C1 segment of cervical spinal cord (tissue), 14 donors: Measurements from ENCODE around the gene HOMER1.

ENCODE experiments used
- DNase-seq, 14 donors: peaks; one replicate each; lab custom pipeline; 2025; lab: John Stamatoyannopoulos, UW

Gene HOMER1

DNA sequence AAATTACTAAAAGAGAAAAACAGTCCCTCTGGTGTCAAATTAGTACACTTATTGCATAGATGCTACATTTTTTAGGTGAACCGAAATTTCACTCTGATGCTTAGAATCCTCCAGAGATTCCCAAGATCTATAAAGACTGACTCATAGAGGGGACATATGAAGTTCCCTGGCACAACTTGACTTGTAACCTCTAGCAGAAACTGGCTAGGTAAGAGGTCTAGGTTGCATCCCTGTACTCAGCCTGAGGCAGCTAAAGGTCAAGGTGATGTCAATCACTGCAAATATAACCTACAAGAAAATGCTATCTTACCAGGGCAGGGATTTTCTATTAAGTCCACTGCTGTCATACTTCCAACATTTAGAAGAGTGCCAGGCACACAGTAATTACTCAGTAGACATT lies 24.2 kb downstream of the HOMER1 start:
- DNase-seq: no peak

DNA sequence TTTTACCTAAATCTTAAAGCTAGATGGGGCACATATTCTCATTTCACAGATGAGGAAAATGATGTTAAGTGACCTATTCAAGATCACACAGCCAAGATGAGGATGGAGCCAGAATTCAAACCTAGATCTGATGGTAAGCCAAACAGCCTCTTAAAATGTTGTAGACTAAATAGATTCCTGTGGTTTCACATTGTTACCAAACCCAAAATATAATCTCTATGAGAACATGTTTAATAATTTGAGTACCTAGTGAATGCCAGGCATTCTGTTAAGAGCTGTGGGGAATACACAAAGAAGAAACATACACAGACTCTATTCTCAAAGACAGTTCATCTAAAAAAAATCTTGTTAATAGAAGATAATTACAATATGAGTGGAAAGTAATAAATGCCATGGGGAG lies 25.2 kb downstream of the HOMER1 start:
- DNase-seq: no peak

DNA sequence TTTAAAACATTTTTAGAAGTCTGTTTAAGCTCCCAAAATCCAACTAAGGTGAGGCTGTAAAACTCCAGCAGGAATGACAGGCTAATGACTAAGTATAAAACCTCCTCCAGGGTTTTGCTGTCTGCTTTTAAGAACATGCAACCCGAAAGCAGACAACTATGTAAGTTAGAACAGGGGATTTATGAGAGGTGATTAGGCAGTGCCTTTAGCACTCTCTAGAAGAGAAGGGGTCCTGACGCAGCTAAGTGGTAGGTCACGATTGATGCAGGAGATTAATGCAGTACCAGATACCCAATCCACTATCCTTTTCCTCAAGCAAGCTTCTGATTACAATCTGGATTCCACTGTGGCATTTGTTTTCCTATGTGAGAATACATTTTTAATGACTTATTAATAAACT lies 25.9 kb downstream of the HOMER1 start:
- no peak for DNase-seq

DNA sequence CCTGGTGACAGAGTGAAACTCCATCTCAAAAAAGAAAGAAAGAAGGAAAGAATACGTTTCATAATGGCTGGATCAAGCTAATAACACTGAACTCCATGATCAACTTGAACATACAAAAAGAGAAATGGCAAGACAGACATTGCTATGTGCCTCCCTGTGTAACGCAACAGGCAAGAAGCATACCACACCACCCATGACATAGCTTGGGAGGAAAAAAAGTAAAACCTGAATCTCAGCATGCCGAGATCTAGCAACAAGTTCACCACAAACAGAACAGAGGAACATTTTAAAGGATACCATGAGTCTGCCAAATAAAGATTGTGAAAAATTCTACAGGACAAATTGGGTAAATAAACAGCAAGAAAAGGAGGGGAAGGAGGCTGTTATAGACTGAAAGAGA lies 26.7 kb downstream of the HOMER1 start:
- no peak for DNase-seq

DNA sequence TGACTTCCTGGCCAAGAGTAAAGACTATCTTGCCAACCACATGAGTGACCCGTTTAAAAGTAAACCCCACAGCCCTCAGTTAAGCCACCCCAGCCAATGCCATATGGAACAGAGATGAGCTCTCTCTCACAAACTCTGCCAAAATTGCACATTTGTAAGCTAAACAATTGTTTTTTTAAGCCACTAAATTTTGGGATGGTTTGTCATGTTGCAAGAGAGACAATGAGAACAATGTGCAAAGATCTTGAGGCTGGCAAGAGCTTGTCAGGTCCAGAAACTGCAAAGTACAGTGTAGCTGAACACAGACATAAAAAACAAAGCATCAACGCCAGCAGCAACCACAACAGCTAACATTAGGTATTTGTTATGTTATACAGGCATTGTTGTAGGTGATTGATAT lies 27.8 kb downstream of the HOMER1 start:
- DNase-seq: no peak

DNA sequence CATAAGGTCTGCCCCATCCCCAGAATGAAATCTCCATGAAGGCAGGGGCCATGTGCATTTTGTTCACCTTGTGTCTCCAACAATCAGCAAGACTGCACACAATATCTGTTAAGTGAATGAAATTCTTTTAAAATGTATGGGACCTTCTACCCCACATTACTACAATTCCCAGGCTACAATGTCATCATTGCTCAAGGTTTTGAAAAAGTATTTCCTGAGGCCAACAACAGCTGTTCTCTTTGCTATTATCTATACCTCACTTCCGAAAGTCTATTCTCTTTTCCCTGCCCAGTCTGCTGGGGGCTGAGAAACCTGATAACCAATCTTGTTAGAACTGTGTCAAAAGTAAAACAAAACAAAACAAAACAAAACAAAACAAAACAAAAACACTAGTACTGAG lies 29.2 kb downstream of the HOMER1 start:
- DNase-seq: no peak

DNA sequence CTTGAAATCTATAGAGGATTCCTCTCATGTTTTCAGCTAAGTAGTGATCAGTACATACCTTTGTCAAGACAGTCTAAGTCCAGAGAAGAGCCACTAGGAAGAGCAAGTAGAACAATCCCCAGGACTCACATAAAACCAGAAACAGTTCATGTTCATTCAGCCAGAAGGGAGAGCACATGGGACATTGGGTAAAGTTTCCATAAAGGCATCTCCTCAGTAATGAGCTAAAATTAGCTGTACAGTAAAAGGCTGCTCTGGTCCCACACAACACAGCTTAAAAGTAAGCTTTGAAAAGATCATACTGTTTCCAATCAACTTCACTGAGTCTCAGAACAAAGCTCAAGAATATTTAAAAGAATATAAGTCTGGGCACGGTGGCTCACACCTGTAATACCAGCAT lies 32.4 kb downstream of the HOMER1 start:
- DNase-seq: no peak

DNA sequence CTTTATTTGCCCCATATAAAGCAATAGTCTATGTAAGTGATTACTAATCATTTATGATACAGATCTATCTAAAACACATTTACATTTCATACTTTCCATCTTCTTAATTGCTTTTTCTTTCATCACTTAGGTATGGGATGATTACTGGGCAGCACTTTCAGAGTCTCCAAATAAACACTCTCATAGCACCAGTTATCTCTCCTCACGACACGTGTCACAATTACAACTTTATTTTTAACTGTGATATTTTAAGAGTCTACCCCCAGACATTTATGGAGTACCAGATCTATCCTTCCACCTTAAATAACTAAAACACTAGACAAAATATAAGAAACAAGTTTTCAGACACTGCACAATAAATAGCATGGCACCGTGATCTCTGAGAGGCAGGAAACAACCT lies 32.9 kb downstream of the HOMER1 start:
- DNase-seq: no peak

DNA sequence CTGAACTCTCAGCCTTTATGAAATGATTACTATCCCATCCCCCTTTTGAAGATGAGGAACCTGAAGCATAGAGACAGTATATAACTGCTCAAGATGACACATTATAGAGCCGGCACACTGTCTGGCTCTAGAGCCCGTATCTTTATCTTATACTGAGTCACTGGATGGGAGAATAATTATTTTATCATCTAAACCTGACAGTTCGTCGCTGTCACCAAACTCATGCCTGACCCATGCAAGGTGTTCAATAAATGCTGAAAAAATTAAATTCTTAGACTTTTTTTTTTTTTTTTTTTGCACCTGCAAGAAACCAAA lies 38.8 kb downstream of the HOMER1 start:
- no peak for DNase-seq

DNA sequence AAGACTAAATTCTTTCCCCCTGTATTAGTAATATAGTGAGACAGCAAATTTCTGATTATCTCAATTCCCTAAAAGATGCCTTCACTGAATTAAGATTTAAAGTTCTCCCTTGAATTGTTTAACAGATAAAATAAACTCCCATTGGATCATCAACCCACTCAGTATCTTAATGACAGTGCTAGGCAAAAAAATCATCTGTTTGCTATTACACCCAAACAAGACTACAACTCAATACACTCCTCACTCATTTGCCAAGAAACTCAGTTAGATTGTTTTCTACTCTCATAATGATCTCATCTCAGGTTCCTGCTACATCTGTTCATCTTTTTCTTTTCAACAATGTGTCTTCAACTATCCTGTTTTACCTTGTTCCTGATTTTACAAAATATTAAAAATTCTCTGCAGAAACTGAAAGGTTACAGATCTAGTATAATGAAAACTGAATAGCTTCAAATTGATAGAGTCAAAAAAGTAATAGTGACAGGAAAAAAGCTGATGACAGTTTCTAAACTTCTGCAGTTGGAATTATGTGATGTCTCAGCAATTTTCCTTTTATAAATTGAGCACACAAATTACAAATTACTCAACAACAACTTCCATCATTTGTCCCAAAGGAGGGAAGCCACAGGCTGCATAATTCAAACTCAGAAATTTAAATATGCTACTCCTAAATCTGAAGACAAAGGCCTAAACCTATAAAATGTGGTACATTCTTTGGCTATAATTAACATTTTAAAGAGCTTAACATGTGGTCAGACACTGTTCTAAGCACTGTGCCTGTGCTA lies 39.4 kb downstream of the HOMER1 start:
- DNase-seq: no peak

DNA sequence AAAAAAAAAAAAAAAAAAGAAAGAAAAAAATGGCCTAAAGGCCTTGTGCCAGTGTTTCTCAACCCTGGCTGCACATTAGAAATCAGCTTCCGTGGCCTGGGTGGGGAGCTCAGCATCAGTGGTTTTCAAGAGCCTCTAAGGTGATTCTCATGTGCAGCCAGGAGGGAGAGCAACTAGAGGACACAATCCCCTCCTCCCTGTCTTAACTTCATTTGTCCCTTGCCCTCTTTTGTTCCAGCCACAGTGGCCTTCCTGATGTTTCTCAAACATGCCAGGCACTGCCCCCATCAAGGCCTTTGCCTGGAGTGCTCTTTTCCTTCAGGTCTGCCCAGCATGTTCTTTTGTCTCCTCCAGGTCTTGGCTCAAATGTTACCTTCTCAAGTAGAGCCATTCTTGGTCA lies 42.4 kb downstream of the HOMER1 start:
- DNase-seq: no peak

DNA sequence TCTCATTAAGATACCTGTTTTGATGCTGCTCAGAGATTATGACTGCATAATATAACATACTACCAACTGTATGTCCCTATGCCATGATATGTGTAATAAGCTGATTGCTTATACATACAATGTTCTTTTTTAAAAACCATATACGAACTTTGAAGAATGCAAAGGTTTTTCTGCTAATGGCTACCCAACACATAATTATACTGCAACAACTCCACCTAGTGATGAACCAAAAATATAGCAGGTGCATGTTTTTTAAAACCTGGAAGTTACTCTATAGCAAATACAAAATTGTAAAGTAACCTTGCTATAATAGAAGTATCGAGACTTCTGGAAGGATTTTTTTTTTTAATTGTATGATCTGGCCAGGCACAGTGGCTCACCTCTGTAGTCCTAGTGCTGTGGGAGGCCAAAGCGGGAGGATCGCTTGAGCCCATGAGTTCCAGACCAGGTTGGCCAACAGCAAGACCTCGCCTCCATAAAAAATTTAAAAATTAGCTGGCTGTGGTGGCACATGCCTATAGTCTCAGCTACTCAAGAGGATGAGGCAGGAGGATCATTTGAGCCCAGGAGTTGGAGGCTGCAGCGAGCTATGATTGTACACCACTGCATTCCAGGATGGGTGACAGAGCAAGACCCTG lies 49.1 kb downstream of the HOMER1 start:
- DNase-seq: peak in 1 of 14 donors; percentile 12

DNA sequence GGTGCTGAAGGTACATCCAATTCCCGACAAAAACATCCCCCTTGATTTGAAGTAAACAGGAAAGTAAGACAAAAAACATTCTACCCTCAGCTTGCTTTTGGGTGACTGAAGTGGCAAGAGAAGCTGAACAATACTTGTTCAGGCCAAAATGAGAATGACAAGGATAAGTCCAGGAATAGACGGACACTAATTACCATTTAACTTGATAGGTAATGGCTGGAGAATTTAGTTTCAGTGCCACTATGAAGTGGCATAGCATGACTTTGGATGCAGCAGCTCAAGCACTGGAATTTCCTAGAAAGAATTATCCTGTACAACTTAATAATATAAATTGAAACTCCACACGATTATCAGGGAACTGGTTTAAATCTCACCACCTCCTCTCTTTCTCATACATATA lies 49.7 kb downstream of the HOMER1 start:
- DNase-seq: no peak

DNA sequence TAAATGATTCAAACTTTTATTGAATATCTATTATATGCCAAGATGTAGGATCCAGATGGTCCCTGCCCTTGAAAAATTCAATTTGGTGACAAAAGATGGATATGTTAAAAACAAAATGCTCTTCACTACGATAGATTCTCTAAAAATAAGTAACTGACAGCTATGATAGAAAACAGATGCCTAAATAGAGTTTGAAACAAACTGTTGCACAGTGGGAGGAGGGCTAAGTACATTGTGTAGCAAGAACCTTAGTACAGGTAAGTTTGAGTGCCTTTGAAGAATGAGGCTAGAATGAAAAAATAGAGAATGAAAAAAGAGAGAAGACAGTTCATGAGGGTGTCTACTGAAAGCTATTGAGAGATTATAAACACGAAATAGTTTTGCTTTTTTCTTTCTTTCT lies 54.3 kb downstream of the HOMER1 start:
- no peak for DNase-seq

DNA sequence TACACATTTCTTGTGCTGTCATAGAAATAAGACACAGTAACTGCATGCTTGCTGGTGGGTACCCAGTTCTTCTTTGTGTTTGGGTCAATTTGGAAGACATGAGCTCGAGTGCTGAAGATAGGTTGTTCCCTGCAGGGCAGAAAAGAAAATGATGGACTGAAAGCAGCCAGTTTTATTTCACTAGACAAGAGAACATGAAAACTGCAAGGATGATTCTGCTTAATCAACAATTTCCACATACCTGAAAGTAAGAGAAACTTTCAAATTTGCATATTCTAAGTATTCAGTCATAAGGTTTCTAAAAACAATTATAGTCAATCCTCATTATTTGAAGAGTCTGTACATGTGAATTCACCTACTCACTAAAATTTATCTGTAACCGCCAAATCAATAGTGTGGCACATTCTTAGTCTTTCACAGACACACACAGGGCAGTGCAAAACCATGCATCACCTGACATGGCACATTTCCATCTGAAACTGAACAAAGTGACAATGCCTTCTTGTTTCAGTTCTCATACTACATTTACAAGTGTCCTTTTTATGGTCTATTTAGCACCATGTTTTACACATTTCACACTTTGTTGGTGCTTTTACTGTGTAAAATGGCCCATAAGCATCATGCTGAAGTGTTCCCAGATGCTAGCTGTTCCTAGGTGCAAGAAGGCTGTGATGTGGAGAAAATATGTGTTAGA lies 56.9 kb downstream of the HOMER1 start:
- DNase-seq: peak in 1 of 14 donors; percentile 6

DNA sequence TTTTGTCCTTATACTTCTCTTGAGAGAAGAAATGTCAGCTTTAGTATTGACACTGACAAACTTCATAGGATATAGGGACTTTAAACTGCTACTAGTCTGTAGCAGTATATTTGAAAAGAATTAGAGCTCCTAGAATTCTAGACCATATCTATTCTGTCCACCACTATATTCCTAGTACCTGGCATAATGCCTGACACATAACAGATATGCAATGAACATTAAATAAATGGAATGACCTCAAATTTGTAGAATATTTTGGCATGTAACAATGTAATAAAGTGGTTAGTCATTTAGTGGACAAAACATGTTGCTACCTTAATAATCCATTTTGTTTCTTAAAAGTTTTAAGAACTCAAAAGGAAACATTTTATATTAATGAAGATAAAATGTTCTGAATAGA lies 57.5 kb downstream of the HOMER1 start:
- no peak for DNase-seq

DNA sequence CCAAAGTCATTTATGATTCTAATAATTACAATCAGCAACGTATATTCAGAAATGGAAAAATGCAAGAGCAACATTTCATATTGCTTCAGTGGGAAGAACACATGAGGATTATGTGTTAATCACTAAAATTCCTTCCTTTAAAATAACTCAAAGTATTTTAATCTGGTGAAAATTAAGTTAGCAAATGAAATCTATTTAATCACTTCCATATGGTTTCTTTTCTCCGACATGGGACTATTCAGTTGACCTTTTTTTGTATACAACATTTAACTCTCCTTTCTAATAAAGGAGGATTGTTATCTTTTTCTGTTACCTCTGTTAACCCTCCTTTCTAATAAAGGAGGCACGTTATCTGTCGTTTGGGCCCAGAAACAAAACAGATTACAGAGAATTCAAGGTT lies 59.9 kb downstream of the HOMER1 start:
- DNase-seq: no peak

DNA sequence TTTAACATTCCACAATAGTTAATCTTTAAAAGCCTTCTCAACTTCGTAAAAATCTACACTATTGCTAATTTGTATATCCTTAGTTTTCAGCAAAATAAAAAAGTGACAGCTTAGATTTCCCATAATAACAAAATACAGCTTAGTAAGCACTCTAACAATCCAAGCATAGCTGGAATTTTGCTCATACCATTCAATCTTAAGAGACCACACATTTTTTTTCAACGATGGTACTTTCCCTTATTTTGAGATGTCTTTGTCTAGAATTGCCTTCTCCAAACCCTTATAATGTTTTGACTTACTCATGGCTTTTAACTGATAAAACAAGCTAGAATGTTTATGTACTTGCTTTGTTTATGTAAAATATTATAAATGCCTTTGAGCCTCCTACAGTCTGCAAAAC lies 65.6 kb downstream of the HOMER1 start:
- DNase-seq: no peak

DNA sequence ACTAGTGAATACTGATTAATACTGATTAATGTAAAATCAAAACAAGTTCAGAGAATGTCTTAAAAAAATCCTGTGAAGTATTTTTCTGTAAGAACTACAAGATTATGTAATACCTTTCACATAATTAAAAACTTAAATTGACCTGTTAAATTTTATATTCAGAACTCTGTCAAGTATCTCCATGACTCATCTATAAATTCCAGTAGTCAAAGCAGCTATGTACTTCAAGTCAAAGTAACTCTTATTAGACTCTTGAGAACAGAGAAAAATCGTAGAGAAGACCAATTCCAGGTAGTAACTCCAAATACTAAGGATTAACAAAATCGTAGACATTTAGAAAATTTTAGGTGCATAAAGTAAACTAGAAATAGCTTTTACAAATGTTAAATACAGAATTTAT lies 77.1 kb downstream of the HOMER1 start:
- DNase-seq: no peak

DNA sequence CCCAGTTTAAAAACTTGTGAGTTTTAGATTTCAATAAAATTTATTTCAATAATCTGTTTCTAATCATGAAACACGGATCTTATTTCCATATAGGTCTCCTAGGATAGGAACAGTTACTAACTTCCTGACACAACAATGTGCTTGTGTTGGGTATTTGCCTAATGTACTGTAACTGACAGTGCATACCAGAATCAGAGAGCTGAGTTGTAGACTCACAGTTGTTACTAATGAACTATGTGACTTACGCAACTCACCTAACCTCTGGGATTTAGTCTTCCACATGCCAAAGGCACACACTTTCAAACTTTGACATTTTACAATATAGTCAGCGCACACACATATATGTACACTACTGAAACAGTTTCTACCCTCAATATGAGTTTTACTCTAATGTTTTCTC lies 77.7 kb downstream of the HOMER1 start:
- DNase-seq: no peak

DNA sequence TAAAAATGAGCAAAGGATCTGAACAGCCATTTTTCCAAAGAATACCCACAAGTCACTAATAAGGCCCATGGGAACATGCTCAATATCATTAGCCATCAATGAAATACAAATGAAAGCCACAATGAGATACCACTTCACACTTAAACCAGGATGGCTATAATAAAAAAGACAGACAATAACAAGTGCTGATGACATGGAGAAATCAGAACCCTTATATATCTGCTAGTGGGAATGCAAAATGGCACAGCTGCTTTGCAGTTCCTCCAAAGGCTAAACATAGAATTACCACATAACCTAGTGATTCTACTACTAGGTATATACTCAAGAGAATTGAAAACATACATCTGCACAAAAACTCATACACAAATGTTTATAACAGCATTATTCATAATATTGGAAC lies 83.7 kb downstream of the HOMER1 start:
- no peak for DNase-seq

DNA sequence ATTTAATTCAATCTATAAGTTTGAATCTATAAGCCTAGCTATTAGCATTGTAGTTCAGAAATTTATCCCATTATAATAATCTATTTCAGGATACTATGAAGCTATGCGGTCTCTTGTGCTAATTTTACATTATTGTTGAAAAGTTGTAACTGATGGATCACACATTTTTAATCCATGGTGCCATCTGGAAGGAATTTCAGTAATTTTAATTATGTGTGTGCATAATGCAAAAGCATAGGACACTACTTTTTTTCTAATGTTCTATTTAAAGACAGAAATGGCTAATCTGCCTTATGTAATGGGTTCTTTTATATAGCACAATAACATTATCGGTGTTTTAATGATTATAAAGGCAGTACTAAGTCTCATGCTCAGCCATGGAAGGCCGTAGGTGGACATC lies 90.6 kb downstream of the HOMER1 start:
- DNase-seq: no peak

DNA sequence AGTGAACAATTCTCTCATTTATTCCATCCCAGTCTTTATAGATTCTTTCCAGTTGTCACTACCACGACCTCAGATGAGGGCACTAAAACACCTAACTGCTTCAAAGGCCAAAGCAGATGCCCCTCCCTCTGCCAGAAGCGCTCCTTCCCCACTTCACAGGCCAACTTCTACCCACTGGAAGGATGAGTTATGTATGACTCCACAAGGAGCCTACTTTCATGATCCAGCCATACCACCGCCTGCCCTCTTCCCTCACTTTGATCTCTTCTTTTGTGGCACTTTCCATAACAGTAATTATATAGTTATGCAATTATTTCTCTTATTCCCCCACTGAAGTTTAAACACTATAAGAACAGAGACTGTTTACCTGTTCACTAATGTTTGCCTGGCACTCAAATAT lies 93.7 kb downstream of the HOMER1 start:
- no peak for DNase-seq
